ENCODE data around the gene COL4A2. TPM values are rescaled to one million over a fixed set of nuclear protein-coding genes. Genes with fewer than 3 reads are reported as not detected.

The COL4A2 gene
- total RNA-seq, 3 donors from 2014 or later (not counting 1 experiment from before 2014, with no cell fraction given): not detected

- H3K27ac Mint-ChIP-seq: no peak overlapping the region
- H3K9me3 Mint-ChIP-seq: no peaks in the 10 kb centered on the region
- 83% methylated on average over 6 of the region's 7 CpGs for WGBS (ENCODE audit: insufficient coverage)
Measured at GRCh38 chr13:110293037-110293436, 14.0 kb upstream of the COL4A2 start.

GRCh38 chr13:110293649-110294048, 13.4 kb upstream of the COL4A2 start:
- Histone ChIP-seq H3K4me1 (ENCODE audit: control insufficient read depth, insufficient read depth, low read length) (no peaks in the 10 kb centered on the region), H3K9me3 (ENCODE audit: control insufficient read depth, insufficient read depth, low read length) (no peaks in the 10 kb centered on the region), H3K36me3 (ENCODE audit: control insufficient read depth, insufficient read depth, low read length) (no peaks in the 10 kb centered on the region), H3K27ac (ENCODE audit: low read length) (no peak overlapping the region), H3K27me3 (ENCODE audit: control insufficient read depth, insufficient read depth, low read length) (no peaks in the 10 kb centered on the region), H3K4me3 (ENCODE audit: low read length) (no peak overlapping the region)
- Mint-ChIP-seq H3K27me3 (ENCODE audit: low read depth in 2 of 2) (peaks cover 12 to 22% of the 10 kb centered on the region in 2 donors), H3K36me3 (no peaks in the 10 kb centered on the region), H3K27ac (no peak overlapping the region), H3K9me3 (no peaks in the 10 kb centered on the region), H3K4me1 (no peaks in the 10 kb centered on the region), H3K4me3 (no peak overlapping the region)
- intact Hi-C loops (cut with micrococcal nuclease): no loop called here
- 87% methylated on average over 3 of the region's 3 CpGs for WGBS (ENCODE audit: insufficient coverage)
- no peak for TF ChIP-seq CTCF (IDR thresholded peaks at IDR 0.05)
- no peak for DNase-seq
- ATAC-seq: no peak

More at GRCh38 chr13:110293037-110293436, 14.0 kb upstream of the COL4A2 start:
- TF ChIP-seq CTCF (IDR thresholded peaks at IDR 0.05): no peak
- intact Hi-C loops (cut with micrococcal nuclease): no loop called here
- Histone ChIP-seq H3K4me3 (ENCODE audit: low read length) (no peak overlapping the region), H3K27me3 (ENCODE audit: control insufficient read depth, insufficient read depth, low read length) (no peaks in the 10 kb centered on the region), H3K36me3 (ENCODE audit: control insufficient read depth, insufficient read depth, low read length) (no peaks in the 10 kb centered on the region), H3K4me1 (ENCODE audit: control insufficient read depth, insufficient read depth, low read length) (no peaks in the 10 kb centered on the region), H3K27ac (ENCODE audit: low read length) (no peak overlapping the region), H3K9me3 (ENCODE audit: control insufficient read depth, insufficient read depth, low read length) (no peaks in the 10 kb centered on the region)
- Mint-ChIP-seq H3K36me3 (no peaks in the 10 kb centered on the region), H3K4me3 (no peak overlapping the region), H3K4me1 (no peaks in the 10 kb centered on the region), H3K27me3 (ENCODE audit: low read depth in 2 of 2) (peaks cover 7 to 17% of the 10 kb centered on the region in 2 donors)
- ATAC-seq: no peak
- DNase-seq: no peak

GRCh38 chr13:110294146-110294545, 12.9 kb upstream of the COL4A2 start:
- Mint-ChIP-seq H3K9me3 (no peaks in the 10 kb centered on the region), H3K36me3 (no peaks in the 10 kb centered on the region), H3K27ac (no peak overlapping the region), H3K27me3 (ENCODE audit: low read depth in 2 of 2) (peaks cover 15 to 27% of the 10 kb centered on the region in 2 donors), H3K4me3 (no peak overlapping the region), H3K4me1 (no peaks in the 10 kb centered on the region)
- H3K4me3 ChIP-seq (ENCODE audit: low read length): no peak overlapping the region
- no peak overlapping the region for H3K27ac ChIP-seq (ENCODE audit: low read length)
- ATAC-seq (no peak), DNase-seq (no peak)
- no peaks in the 10 kb centered on the region for H3K9me3 ChIP-seq (ENCODE audit: control insufficient read depth, insufficient read depth, low read length)
- no peaks in the 10 kb centered on the region for H3K27me3 ChIP-seq (ENCODE audit: control insufficient read depth, insufficient read depth, low read length)
- TF ChIP-seq CTCF (IDR thresholded peaks at IDR 0.05): no peak
- 91% methylated on average over 3 of the region's 3 CpGs for WGBS (ENCODE audit: insufficient coverage)
- intact Hi-C loops (cut with micrococcal nuclease): no loop called here
- no peaks in the 10 kb centered on the region for H3K4me1 ChIP-seq (ENCODE audit: control insufficient read depth, insufficient read depth, low read length)
- no peaks in the 10 kb centered on the region for H3K36me3 ChIP-seq (ENCODE audit: control insufficient read depth, insufficient read depth, low read length)

- H3K9me3 Mint-ChIP-seq: no peaks in the 10 kb centered on the region
- no peaks in the 10 kb centered on the region for H3K4me1 ChIP-seq (ENCODE audit: control insufficient read depth, insufficient read depth, low read length)
- no peak overlapping the region for H3K27ac Mint-ChIP-seq
- no peaks in the 10 kb centered on the region for H3K4me1 Mint-ChIP-seq
- no peaks in the 10 kb centered on the region for H3K9me3 ChIP-seq (ENCODE audit: control insufficient read depth, insufficient read depth, low read length)
- H3K4me3 ChIP-seq (ENCODE audit: low read length): no peak overlapping the region
- no peaks in the 10 kb centered on the region for H3K36me3 Mint-ChIP-seq
- intact Hi-C loops (cut with micrococcal nuclease): no loop called here
- no peak for DNase-seq
- no peak overlapping the region for H3K4me3 Mint-ChIP-seq
- H3K27me3 Mint-ChIP-seq (ENCODE audit: low read depth in 2 of 2): peaks cover 15 to 31% of the 10 kb centered on the region in 2 donors
- no peak for ATAC-seq
- no peak overlapping the region for H3K27ac ChIP-seq (ENCODE audit: low read length)
- no peak for TF ChIP-seq CTCF (IDR thresholded peaks at IDR 0.05)
- H3K36me3 ChIP-seq (ENCODE audit: control insufficient read depth, insufficient read depth, low read length): no peaks in the 10 kb centered on the region
- no peaks in the 10 kb centered on the region for H3K27me3 ChIP-seq (ENCODE audit: control insufficient read depth, insufficient read depth, low read length)
Measured at GRCh38 chr13:110294622-110295021, 12.5 kb upstream of the COL4A2 start.

Data from natural killer cell (primary cell).